SK-N-SH (cell line): ENCODE measurements around the gene ELANE. TPM values are rescaled to one million over a fixed set of nuclear protein-coding genes. Genes with fewer than 3 reads are reported as not detected.

Experiments
- CTCF ChIA-PET: fragments of 300-600, 350-600 bp; formaldehyde crosslinking; extraction: SDS; loops from one replicate; lab custom pipeline; 2021; lab: Yijun Ruan, JAX
- POLR2A ChIA-PET: fragments of 350-600 bp; sonication (Branson Sonifier 250); formaldehyde crosslinking; extraction: SDS; loops from one replicate; lab custom pipeline; 2020; ENCODE audit warnings: antibody characterized with exemption, inconsistent platforms; lab: Yijun Ruan, JAX
- DNase-seq: peaks from one replicate; pipeline ENCODE4 v3.0.0; 2012
- H2AFZ ChIP-seq: fragments of 200-600 bp; sonication (generic); 2 replicates; pipeline ENCODE4 v1.8.1; 2016; ENCODE audit warnings: antibody characterized with exemption, mild to moderate bottlenecking, low read depth
- H3F3A ChIP-seq: fragments of 200-600 bp; sonication (generic); replicated peaks from 2 replicates; pipeline ENCODE3; 2016; ENCODE audit warnings: antibody characterized with exemption, mild to moderate bottlenecking; ENCODE audit not compliant: insufficient read depth
- H3K27ac ChIP-seq, 2 experiments: fragments of 200-500 bp in 1 of 2; fragments of 200-600 bp in 1 of 2; sonication (Bioruptor generic) in 1 of 2; sonication (generic), shearing (Covaris generic) in 1 of 2; 2 replicates each; pipeline versions ENCODE4 v1.5.1 to v1.6.1; 2014 to 2016; ENCODE audit warnings: low read depth in 2 of 2, inconsistent platforms in 1 of 2, low read length in 1 of 2, mild to moderate bottlenecking in 1 of 2, mixed read lengths in 1 of 2
- H3K27me3 ChIP-seq: fragments of 200-600 bp; sonication (generic), shearing (Covaris generic); 2 replicates; pipeline ENCODE4 v1.6.1; 2016; ENCODE audit warnings: mixed run types; ENCODE audit not compliant: insufficient read depth
- H3K36me3 ChIP-seq, 2 experiments: fragments of 200-500 bp in 1 of 2; fragments of 200-600 bp in 1 of 2; sonication (Bioruptor generic) in 1 of 2; sonication (generic) in 1 of 2; replicated peaks in 1 of 2; 2 replicates each; pipeline versions ENCODE3 to v1.5.1; 2014 to 2016; ENCODE audit warnings: low read length in 1 of 2, mild to moderate bottlenecking in 1 of 2; ENCODE audit not compliant: insufficient read depth in 2 of 2, control insufficient read depth in 1 of 2
- H3K4me1 ChIP-seq, 2 experiments: fragments of 200-500 bp in 1 of 2; fragments of 200-600 bp in 1 of 2; sonication (Bioruptor generic) in 1 of 2; sonication (generic), shearing (Covaris generic) in 1 of 2; 2 replicates each; pipeline versions ENCODE4 v1.5.1 to v1.6.1; 2014 to 2016; ENCODE audit warnings: low read depth in 1 of 2, low read length in 1 of 2, mixed run types in 1 of 2; ENCODE audit not compliant: insufficient read depth in 2 of 2, control insufficient read depth in 1 of 2
- H3K4me2 ChIP-seq: fragments of 200-600 bp; sonication (generic), shearing (Covaris generic); 2 replicates; pipeline ENCODE4 v1.6.1; 2017; ENCODE audit warnings: mixed run types
- H3K4me3 ChIP-seq, 2 experiments: fragments of 200-500 bp in 1 of 2; fragments of 200-600 bp in 1 of 2; sonication (Bioruptor generic) in 1 of 2; sonication (generic), shearing (Covaris generic) in 1 of 2; 2 replicates each; pipeline versions ENCODE4 v1.5.1 to v1.8.1; 2014 to 2016; ENCODE audit warnings: low read depth in 2 of 2, inconsistent platforms in 1 of 2, low read length in 1 of 2, mild to moderate bottlenecking in 1 of 2, mixed read lengths in 1 of 2, moderate library complexity in 1 of 2
- H3K79me2 ChIP-seq: fragments of 200-600 bp; sonication (generic); 2 replicates; pipeline ENCODE4 v1.8.1; 2017; ENCODE audit warnings: mild to moderate bottlenecking; ENCODE audit not compliant: insufficient read depth
- H3K9ac ChIP-seq: fragments of 200-600 bp; sonication (generic); 2 replicates; pipeline ENCODE4 v1.6.1; 2017; ENCODE audit warnings: mixed run types
- H3K9me2 ChIP-seq: fragments of 200-600 bp; sonication (generic); 2 replicates; pipeline ENCODE4 v1.6.1; 2017; ENCODE audit warnings: mixed run types
- H3K9me3 ChIP-seq: fragments of 200-600 bp; sonication (generic); 2 replicates; pipeline ENCODE4 v1.6.1; 2017; ENCODE audit warnings: mixed run types, mild to moderate bottlenecking, moderate library complexity
- H4K20me1 ChIP-seq: fragments of 200-600 bp; sonication (generic); 2 replicates; pipeline ENCODE4 v1.6.1; 2017; ENCODE audit warnings: mild to moderate bottlenecking, mixed run types; ENCODE audit not compliant: insufficient read depth
- CHD2 ChIP-seq: fragments of 150-350 bp; IDR thresholded peaks from 2 replicates; pipeline ENCODE4 v1.6.1; 2018; ENCODE audit warnings: low read length; ENCODE audit not compliant: partially characterized antibody
- CTCF ChIP-seq: fragments of 200-600 bp; sonication (generic); IDR thresholded peaks from 2 replicates; pipeline ENCODE4 v1.6.1; 2017; ENCODE audit warnings: antibody characterized with exemption, mild to moderate bottlenecking, moderate library complexity
- EP300 ChIP-seq, 2 experiments: IDR thresholded peaks; 2 replicates each; pipeline versions ENCODE4 v1.4.0 to v1.6.1; 2012; ENCODE audit warnings: borderline replicate concordance in 1 of 2, low read depth in 1 of 2, low read length in 1 of 2
- FOSL2 ChIP-seq: IDR thresholded peaks from 2 replicates; pipeline ENCODE4 v1.4.0; 2012; ENCODE audit warnings: low read depth, mild to moderate bottlenecking, moderate library complexity, borderline replicate concordance
- FOXJ3 ChIP-seq: sonication (generic); formaldehyde crosslinking; IDR thresholded peaks from 2 replicates; pipeline ENCODE4 v1.5.1; 2020; ENCODE audit warnings: mild to moderate bottlenecking, missing genetic modification reagents
- FOXM1 ChIP-seq: IDR thresholded peaks from 2 replicates; pipeline ENCODE4 v1.4.0; 2012; ENCODE audit warnings: low read depth, mild to moderate bottlenecking
- GABPA ChIP-seq: IDR thresholded peaks from 2 replicates; pipeline ENCODE4 v1.4.0; 2012; ENCODE audit warnings: low read depth, mild to moderate bottlenecking
- GATA2 ChIP-seq: sonication (generic); formaldehyde crosslinking; IDR thresholded peaks from 2 replicates; pipeline ENCODE4 v1.5.0; 2020; ENCODE audit warnings: mild to moderate bottlenecking, missing genetic modification reagents
- JUND ChIP-seq: IDR thresholded peaks from 2 replicates; pipeline ENCODE4 v1.4.0; 2012
- MXI1 ChIP-seq: IDR thresholded peaks from 2 replicates; pipeline ENCODE4 v1.6.1; 2012; ENCODE audit warnings: mild to moderate bottlenecking, low read depth, low read length, improper control_type of control experiment
- NFIC ChIP-seq: IDR thresholded peaks from 2 replicates; pipeline ENCODE4 v1.4.0; 2012; ENCODE audit warnings: borderline replicate concordance
- PBX3 ChIP-seq: IDR thresholded peaks from 2 replicates; pipeline ENCODE4; 2012
- POLR2AphosphoS5 ChIP-seq: IDR thresholded peaks from 2 replicates; pipeline ENCODE4 v1.6.1; 2012; ENCODE audit warnings: low read depth, low read length
- RAD21 ChIP-seq: IDR thresholded peaks from 2 replicates; pipeline ENCODE4 v1.6.1; 2012; ENCODE audit warnings: mild to moderate bottlenecking, low read length
- RCOR1 ChIP-seq: fragments of 150-350 bp; IDR thresholded peaks from 2 replicates; pipeline ENCODE4 v1.6.1; 2017; ENCODE audit warnings: antibody characterized with exemption, low read length
- RFX5 ChIP-seq: IDR thresholded peaks from 2 replicates; pipeline ENCODE4 v1.6.1; 2012; ENCODE audit warnings: mild to moderate bottlenecking, improper control_type of control experiment, low read length
- SIN3A ChIP-seq: IDR thresholded peaks from 2 replicates; pipeline ENCODE4 v1.6.1; 2012; ENCODE audit warnings: low read depth, mild to moderate bottlenecking, low read length, moderate library complexity, borderline replicate concordance
- TCF12 ChIP-seq: IDR thresholded peaks from 2 replicates; pipeline ENCODE4 v1.4.0; 2012
- TEAD4 ChIP-seq: IDR thresholded peaks from 2 replicates; pipeline ENCODE4 v1.4.0; 2012; ENCODE audit warnings: mild to moderate bottlenecking, borderline replicate concordance; ENCODE audit not compliant: insufficient read depth
- YY1 ChIP-seq: IDR thresholded peaks from 2 replicates; pipeline ENCODE4 v1.4.0; 2012; ENCODE audit warnings: low read depth, mild to moderate bottlenecking
- ZBTB33 ChIP-seq: IDR thresholded peaks from 2 replicates; pipeline ENCODE4 v1.4.0; 2012; ENCODE audit warnings: low read depth, borderline replicate concordance
- WGBS: methylation state at CpG from one replicate; pipeline ENCODE4 v1.1.6; 2017; ENCODE audit warnings: low lambda C conversion rate; 5-methylcytosine and 5-hydroxymethylcytosine counted together
- polyA plus RNA-seq, 3 experiments: library from polyadenylated mRNA; depleted of rRNA; stranded (reverse); fragments of >200 nt; gene quantifications; 2 replicates each; pipeline ENCODE4 v1.2.3, GENCODE V29; 2012

ELANE gene
- polyA plus RNA-seq, 1 of the 3 experiments (the other 2 are of a cell fraction), result not detected

GRCh38 chr19:879711-880438 lies 27.8 kb downstream of the ELANE start:
- WGBS, result 96% methylated on average over 28 of the region's 37 CpGs
- CTCF ChIA-PET, result interaction anchor here (1.1 to 3.9 kb wide), 2 partner anchors 16 to 103 kb away, joined by 3 to 12 read pairs; no protein-coding TSS in a partner anchor

GRCh38 chr19:881385-882071 lies 29.4 kb downstream of the ELANE start:
- ChIA-PET CTCF (interaction anchor here (0.8 kb wide), 1 partner anchor 17 kb away, joined by 3 read pairs; no protein-coding TSS in a partner anchor), POLR2A (no interaction called here)
- Histone ChIP-seq H3K9me2 (no peaks in the 10 kb centered on the region), H3K27ac (no peak overlapping the region), H3K79me2 (no peaks in the 10 kb centered on the region), H3K36me3 (peaks cover 7 to 59% of the 10 kb centered on the region in 2 experiments), H3F3A (no peaks in the 10 kb centered on the region), H3K9me3 (no peaks in the 10 kb centered on the region), H3K4me3 (no peak overlapping the region), H2AFZ (no peak overlapping the region), H4K20me1 (no peaks in the 10 kb centered on the region), H3K9ac (no peak overlapping the region), H3K4me1 (peaks cover 0 to 12% of the 10 kb centered on the region in 2 experiments; a peak in 1 of 4 replicates), H3K27me3 (no peaks in the 10 kb centered on the region), H3K4me2 (no peak overlapping the region)
- no peak for DNase-seq
- 97% methylated on average over 24 of the region's 34 CpGs for WGBS
- TF ChIP-seq JUND, result no peak
- TF ChIP-seq GABPA, result no peak
- no peak for TF ChIP-seq YY1
- no peak for TF ChIP-seq NFIC
- no peak for TF ChIP-seq RFX5
- TF ChIP-seq CHD2, result no peak
- TF ChIP-seq FOXJ3 (CRISPR knock-in tag), result no peak
- no peak for TF ChIP-seq TEAD4
- no peak for TF ChIP-seq CTCF
- no peak for TF ChIP-seq MXI1
- no peak for TF ChIP-seq TCF12
- no peak for TF ChIP-seq PBX3
- TF ChIP-seq SIN3A, result no peak
- no peak for TF ChIP-seq RAD21
- TF ChIP-seq FOXM1, result no peak
- TF ChIP-seq RCOR1, result no peak
- TF ChIP-seq EP300 (IDR thresholded peaks at IDR 0.05; ENCODE audit: borderline replicate concordance in 1 of 2, low read depth in 1 of 2, low read length in 1 of 2), result no peak

More at GRCh38 chr19:879711-880438, 27.8 kb downstream of the ELANE start:
- H3K4me2 ChIP-seq, result no peak overlapping the region
- H3K4me1 ChIP-seq, result no peaks in the 10 kb centered on the region; a peak in 1 of 4 replicates
- no peaks in the 10 kb centered on the region for H3K9me3 ChIP-seq
- POLR2A ChIA-PET, result no interaction called here
- H3F3A ChIP-seq, result no peaks in the 10 kb centered on the region
- peaks cover 7 to 56% of the 10 kb centered on the region in 2 experiments for H3K36me3 ChIP-seq
- H3K9me2 ChIP-seq, result no peaks in the 10 kb centered on the region
- H3K4me3 ChIP-seq, result no peak overlapping the region
- TF ChIP-seq GATA2 (CRISPR knock-in tag) (no peak), FOSL2 (no peak), RFX5 (no peak), NFIC (no peak), POLR2AphosphoS5 (no peak), EP300 (IDR thresholded peaks at IDR 0.05; ENCODE audit: borderline replicate concordance in 1 of 2, low read depth in 1 of 2, low read length in 1 of 2) (no peak), ZBTB33 (no peak), RAD21 (no peak)
- TF ChIP-seq, all 33 proteins: peak for 0
- no peak overlapping the region for H2AFZ ChIP-seq
- no peak overlapping the region for H3K9ac ChIP-seq
- no peak for DNase-seq
- no peak overlapping the region for H3K27ac ChIP-seq
- no peaks in the 10 kb centered on the region for H3K27me3 ChIP-seq
- no peaks in the 10 kb centered on the region for H3K79me2 ChIP-seq
- no peaks in the 10 kb centered on the region for H4K20me1 ChIP-seq
